Measurements from ENCODE around the gene UBN1.

GRCh38 chr16:4832698-4833343 is 14.5 kb upstream of the UBN1 start:
- no peak for TF ChIP-seq CTCF (tag by site-specific recombination; IDR thresholded peaks at IDR 0.05)
- TF ChIP-seq ZNF785 (tag by site-specific recombination; IDR thresholded peaks at IDR 0.05), result no peak
- no peak for TF ChIP-seq ZNF274 (IDR thresholded peaks at IDR 0.05; ENCODE audit: low read length)
- TF ChIP-seq ZNF274 (tag by site-specific recombination; IDR thresholded peaks at IDR 0.05; ENCODE audit: borderline replicate concordance), result no peak

Measured in HEK293 (cell line).